Keratinocyte (primary cell): ENCODE data around the gene AP1S3. TPM values are rescaled to one million over a fixed set of nuclear protein-coding genes. Genes with fewer than 3 reads are reported as not detected.

Experiments
- DNase-seq: peaks from one replicate; pipeline ENCODE4 v3.0.0-alpha.2; 2011; ENCODE audit warnings: low read depth, missing footprints, low spot score
- FAIRE-seq: peaks from 2 replicates; lab custom pipeline; 2011; peaks lifted over from hg19 to GRCh38; lab: Jason Lieb, UNC
- H2AFZ ChIP-seq: 2 replicates; pipeline ENCODE4 v1.6.0; 2012; ENCODE audit warnings: low read length, control low read depth, inconsistent platforms; ENCODE audit not compliant: control insufficient read depth
- H3K27ac ChIP-seq: 2 replicates; pipeline ENCODE4 v1.5.1; 2011; ENCODE audit warnings: low read length; ENCODE audit not compliant: control insufficient read depth, insufficient read depth
- H3K27me3 ChIP-seq: 3 replicates; pipeline ENCODE4 v1.6.0; 2011; ENCODE audit warnings: low read length; ENCODE audit not compliant: control insufficient read depth, insufficient read depth; ENCODE audit errors: extremely low read depth
- H3K36me3 ChIP-seq, 2 experiments: 2 replicates in 1 of 2; 3 replicates in 1 of 2; pipeline ENCODE4 v1.5.1; 2011; ENCODE audit warnings: low read length in 2 of 2, mild to moderate bottlenecking in 1 of 2; ENCODE audit not compliant: control insufficient read depth in 2 of 2, insufficient read depth in 2 of 2; ENCODE audit errors: extremely low read depth in 1 of 2
- H3K4me1 ChIP-seq: 3 replicates; pipeline ENCODE4 v1.5.1; 2011; ENCODE audit warnings: low read length; ENCODE audit not compliant: control insufficient read depth, insufficient read depth; ENCODE audit errors: extremely low read depth
- H3K4me2 ChIP-seq: 3 replicates; pipeline ENCODE4 v1.6.0; 2011; ENCODE audit warnings: low read depth, low read length; ENCODE audit not compliant: control insufficient read depth, insufficient read depth; ENCODE audit errors: extremely low read depth
- H3K4me3 ChIP-seq, 3 experiments: fragments of 200-600 bp in 1 of 3; sonication (generic) in 1 of 3; 2 replicates in 2 of 3; 3 replicates in 1 of 3; pipeline ENCODE4 v1.5.1; 2011 to 2016; ENCODE audit warnings: low read length in 3 of 3, mild to moderate bottlenecking in 3 of 3, control low read depth in 2 of 3, inconsistent platforms in 1 of 3, low read depth in 1 of 3, mixed read lengths in 1 of 3, mixed run types in 1 of 3, moderate library complexity in 1 of 3; ENCODE audit not compliant: control insufficient read depth in 2 of 3, insufficient read depth in 2 of 3; ENCODE audit errors: extremely low read depth in 1 of 3
- H3K79me2 ChIP-seq: 2 replicates; pipeline ENCODE4 v1.6.0; 2012; ENCODE audit warnings: low read length; ENCODE audit not compliant: control insufficient read depth, insufficient read depth
- H3K9ac ChIP-seq: 3 replicates; pipeline ENCODE4 v1.6.0; 2011; ENCODE audit warnings: low read length; ENCODE audit not compliant: control insufficient read depth, insufficient read depth; ENCODE audit errors: extremely low read depth
- H3K9me1 ChIP-seq: 3 replicates; pipeline ENCODE4 v1.6.0; 2011; ENCODE audit warnings: low read length; ENCODE audit not compliant: control insufficient read depth, insufficient read depth; ENCODE audit errors: extremely low read depth
- H3K9me3 ChIP-seq: 2 replicates; pipeline ENCODE4 v1.5.1; 2012; ENCODE audit warnings: low read depth, low read length; ENCODE audit not compliant: control insufficient read depth
- H4K20me1 ChIP-seq: 3 replicates; pipeline ENCODE4 v1.6.0; 2011; ENCODE audit warnings: low read length; ENCODE audit not compliant: control insufficient read depth, insufficient read depth; ENCODE audit errors: extremely low read depth
- EZH2 ChIP-seq: IDR thresholded peaks from one replicate; pipeline ENCODE4 v1.6.1; 2012; ENCODE audit warnings: inconsistent platforms, mild to moderate bottlenecking, low read length, moderate library complexity
- dilution Hi-C: fragments of 300-500 bp; cut with MboI; formaldehyde crosslinking; loops from one replicate; pipeline ENCODE4 v1.7.0; 2020; ENCODE audit warnings: low sequenced_read_pairs; ENCODE audit not compliant: extremely low pct_ligation_motif_present
- polyA plus RNA-seq, 5 experiments: library from polyadenylated mRNA; depleted of rRNA in 3 of 5; stranded (reverse) in 3 of 5; stranded (forward) in 1 of 5; unstranded in 1 of 5; fragments of >200 nt; gene quantifications; 1 replicate in 1 of 5; 2 replicates in 3 of 5; 3 replicates in 1 of 5; pipeline versions ENCODE4 v1.2.1 to v1.2.3, GENCODE V29; 2011 to 2012; ENCODE audit warnings: missing spikeins in 2 of 5, low read depth in 1 of 5, low replicate concordance in 1 of 5
- TF ChIP-seq, protein P1 (sequence below), 3 experiments: IDR thresholded peaks in 1 of 3; conservative IDR thresholded peaks in 1 of 3; optimal IDR thresholded peaks in 1 of 3; 2 replicates in 2 of 3; 3 replicates in 1 of 3; pipeline versions ENCODE3 to v1.5.1; 2011; ENCODE audit warnings: low read length in 3 of 3, mild to moderate bottlenecking in 3 of 3, moderate library complexity in 2 of 3, control low read depth in 1 of 3, inconsistent platforms in 1 of 3; ENCODE audit not compliant: insufficient read depth in 2 of 3; ENCODE audit errors: extremely low read depth in 1 of 3

Gene AP1S3
- polyA plus RNA-seq, 1 donor (not counting 4 experiments of a cell fraction or from before 2014, with no cell fraction given): 33.7 TPM

DNA sequence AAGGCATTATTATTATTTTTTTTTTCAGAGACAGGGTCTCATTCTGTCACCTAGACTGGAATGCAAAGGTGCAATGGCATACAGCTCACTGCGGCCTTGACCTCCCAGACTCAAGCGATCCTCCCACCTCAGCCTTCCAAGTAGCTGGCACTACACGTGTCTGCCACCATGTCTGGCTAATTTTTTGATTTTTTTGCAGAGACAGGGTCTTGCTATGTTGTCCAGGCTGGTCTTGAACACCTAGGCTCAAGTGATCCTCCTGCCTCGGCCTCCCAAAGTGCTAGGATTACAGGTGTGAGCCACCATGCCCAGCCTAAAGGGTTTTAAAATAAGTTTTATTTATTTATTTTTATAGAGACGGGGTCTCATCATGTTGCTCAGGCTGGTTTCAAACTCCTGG, 45.3 kb upstream of the AP1S3 start:
- no peaks in the 10 kb centered on the region for H3K27me3 ChIP-seq
- no peaks in the 10 kb centered on the region for H3K9me1 ChIP-seq
- no peak overlapping the region for H2AFZ ChIP-seq
- H3K4me3 ChIP-seq: no peak overlapping the region
- no peak overlapping the region for H3K9ac ChIP-seq
- DNase-seq: no peak
- no peak for TF ChIP-seq EZH2
- TF ChIP-seq, protein P1, sequence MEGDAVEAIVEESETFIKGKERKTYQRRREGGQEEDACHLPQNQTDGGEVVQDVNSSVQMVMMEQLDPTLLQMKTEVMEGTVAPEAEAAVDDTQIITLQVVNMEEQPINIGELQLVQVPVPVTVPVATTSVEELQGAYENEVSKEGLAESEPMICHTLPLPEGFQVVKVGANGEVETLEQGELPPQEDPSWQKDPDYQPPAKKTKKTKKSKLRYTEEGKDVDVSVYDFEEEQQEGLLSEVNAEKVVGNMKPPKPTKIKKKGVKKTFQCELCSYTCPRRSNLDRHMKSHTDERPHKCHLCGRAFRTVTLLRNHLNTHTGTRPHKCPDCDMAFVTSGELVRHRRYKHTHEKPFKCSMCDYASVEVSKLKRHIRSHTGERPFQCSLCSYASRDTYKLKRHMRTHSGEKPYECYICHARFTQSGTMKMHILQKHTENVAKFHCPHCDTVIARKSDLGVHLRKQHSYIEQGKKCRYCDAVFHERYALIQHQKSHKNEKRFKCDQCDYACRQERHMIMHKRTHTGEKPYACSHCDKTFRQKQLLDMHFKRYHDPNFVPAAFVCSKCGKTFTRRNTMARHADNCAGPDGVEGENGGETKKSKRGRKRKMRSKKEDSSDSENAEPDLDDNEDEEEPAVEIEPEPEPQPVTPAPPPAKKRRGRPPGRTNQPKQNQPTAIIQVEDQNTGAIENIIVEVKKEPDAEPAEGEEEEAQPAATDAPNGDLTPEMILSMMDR (optimal IDR thresholded peaks at IDR 0.05 in 1 of 3, IDR thresholded peaks at IDR 0.05 in 1 of 3, conservative IDR thresholded peaks at IDR 0.05 in 1 of 3; ENCODE audit: extremely low read depth in 1 of 3, insufficient read depth in 2 of 3, low read length in 3 of 3): no peak
- no peaks in the 10 kb centered on the region for H3K9me3 ChIP-seq
- H3K36me3 ChIP-seq: peaks cover 5 to 19% of the 10 kb centered on the region in 2 experiments
- no peaks in the 10 kb centered on the region for H4K20me1 ChIP-seq
- no peak overlapping the region for H3K27ac ChIP-seq
- FAIRE-seq: no peak
- peaks cover 8% of the 10 kb centered on the region for H3K4me1 ChIP-seq
- no peaks in the 10 kb centered on the region for H3K79me2 ChIP-seq
- H3K4me2 ChIP-seq: no peak overlapping the region
- dilution Hi-C loops: no loop called here

DNA sequence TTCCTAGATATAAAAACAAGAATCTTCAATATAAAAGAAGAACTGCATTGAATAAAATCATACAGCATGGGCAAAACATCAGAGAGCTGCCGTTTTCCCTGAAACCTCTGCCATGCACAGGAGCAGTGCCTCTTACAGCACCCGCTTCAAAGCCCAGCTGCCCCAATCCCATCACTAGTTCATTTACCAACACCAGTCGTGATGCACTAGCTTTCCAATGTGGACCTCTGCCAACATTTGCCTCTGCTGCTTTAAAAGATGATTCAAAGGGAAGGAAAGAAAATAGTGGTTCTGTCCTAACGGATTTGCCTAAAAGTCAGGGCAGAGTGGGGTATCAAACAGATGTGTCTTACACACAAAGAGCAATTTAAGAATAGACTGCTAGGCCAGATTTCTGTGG, 43.4 kb upstream of the AP1S3 start:
- DNase-seq: no peak
- no peaks in the 10 kb centered on the region for H3K4me1 ChIP-seq
- H2AFZ ChIP-seq: no peak overlapping the region
- no peaks in the 10 kb centered on the region for H3K27me3 ChIP-seq
- no peaks in the 10 kb centered on the region for H3K79me2 ChIP-seq
- TF ChIP-seq, protein P1 (optimal IDR thresholded peaks at IDR 0.05 in 1 of 3, IDR thresholded peaks at IDR 0.05 in 1 of 3, conservative IDR thresholded peaks at IDR 0.05 in 1 of 3; ENCODE audit: extremely low read depth in 1 of 3, insufficient read depth in 2 of 3, low read length in 3 of 3): no peak
- no peak for TF ChIP-seq EZH2
- no peak overlapping the region for H3K27ac ChIP-seq
- no peaks in the 10 kb centered on the region for H3K9me3 ChIP-seq
- no peak overlapping the region for H3K9ac ChIP-seq
- dilution Hi-C loops: no loop called here
- H3K9me1 ChIP-seq: no peaks in the 10 kb centered on the region
- no peak overlapping the region for H3K4me2 ChIP-seq
- H3K36me3 ChIP-seq: peaks cover 5 to 21% of the 10 kb centered on the region in 2 experiments
- no peaks in the 10 kb centered on the region for H4K20me1 ChIP-seq
- no peak for FAIRE-seq
- H3K4me3 ChIP-seq: no peak overlapping the region
